ENCODE measurements around the gene SCAF4. TPM values are rescaled to one million over a fixed set of nuclear protein-coding genes. Genes with fewer than 3 reads are reported as not detected.

Gene SCAF4
- total and polyA plus RNA-seq, 2 donors (not counting 3 experiments of a cell fraction or from before 2014, with no cell fraction given) = 12.2 to 41.2 TPM

DNA sequence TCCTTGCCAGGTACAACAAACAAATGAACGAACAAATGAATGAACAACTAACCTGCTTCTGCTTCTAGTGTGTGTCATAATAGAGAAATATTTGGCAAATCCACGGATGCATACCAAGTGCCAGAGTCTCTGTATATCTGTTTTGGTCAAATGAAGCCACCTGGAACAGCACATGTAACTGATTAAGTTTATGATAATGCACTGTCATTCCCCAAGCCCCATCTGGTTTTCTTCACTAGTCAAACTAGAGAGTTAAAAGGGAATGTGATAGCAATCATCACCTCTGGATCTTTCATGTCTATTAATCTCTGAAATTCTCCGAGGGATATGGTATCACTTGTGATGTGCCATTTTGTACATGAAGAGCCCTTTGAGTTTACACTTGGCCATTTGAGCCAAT lies 21.0 kb upstream of the SCAF4 start:
- intact Hi-C loops (cut with micrococcal nuclease) (no loop called here), dilution Hi-C loops (cut with MboI; ENCODE audit: extremely low pct_ligation_motif_present, low sequenced_read_pairs) (no loop called here)
- Histone ChIP-seq H3K4me2 (ENCODE audit: insufficient read depth, low read length) (no peak overlapping the region), H3K36me3 (ENCODE audit: control insufficient read depth in 2 of 2, extremely low read depth in 1 of 2, insufficient read depth in 2 of 2, low read length in 2 of 2) (no peaks in the 10 kb centered on the region), H3K4me3 (replicated peaks in 1 of 3; ENCODE audit: insufficient read depth in 1 of 3, low read depth in 1 of 3, low read length in 3 of 3) (no peak overlapping the region), H3K9me3 (replicated peaks; ENCODE audit: control insufficient read depth, insufficient read depth, low read length) (no peaks in the 10 kb centered on the region), H3K27ac (ENCODE audit: insufficient read depth, low read depth, low read length) (no peak overlapping the region), H3K9ac (replicated peaks; ENCODE audit: extremely low read depth, insufficient read depth, low read length) (no peak overlapping the region), H3K79me2 (ENCODE audit: control insufficient read depth, insufficient read depth, low read length) (no peaks in the 10 kb centered on the region), H3K9me1 (replicated peaks; ENCODE audit: control insufficient read depth, extremely low read depth, insufficient read depth, low read length) (no peaks in the 10 kb centered on the region), H3K27me3 (ENCODE audit: control insufficient read depth in 2 of 2, insufficient read depth in 2 of 2, low read length in 2 of 2) (peaks cover 0 to 3% of the 10 kb centered on the region in 2 experiments), H2AFZ (ENCODE audit: low read depth, low read length) (no peak overlapping the region), H3K4me1 (ENCODE audit: control insufficient read depth, extremely low read depth, insufficient read depth, low read length) (no peaks in the 10 kb centered on the region), H4K20me1 (replicated peaks; ENCODE audit: control insufficient read depth, extremely low read depth, insufficient read depth, low read length) (no peaks in the 10 kb centered on the region)
- ChIA-PET CTCF (interaction anchor here (1.4 kb wide), 1 partner anchor 33 kb away, joined by 3 read pairs; no protein-coding TSS in a partner anchor), POLR2A (no interaction called here)
- FAIRE-seq (no peak), DNase-seq (ENCODE audit: low read depth, low spot score) (no peak)
- TF ChIP-seq EZH2 (IDR thresholded peaks at IDR 0.05; ENCODE audit: borderline replicate concordance, low read depth, low read length, severe bottlenecking) (no peak), FOS (IDR thresholded peaks at IDR 0.05; ENCODE audit: borderline replicate concordance, insufficient read depth, low read length) (no peak), POLR2AphosphoS5 (IDR thresholded peaks at IDR 0.05; ENCODE audit: insufficient read depth, low read depth, low read length) (no peak), JUN (IDR thresholded peaks at IDR 0.05; ENCODE audit: borderline replicate concordance, insufficient read depth, insufficient read length, low read depth) (no peak), MYC (IDR thresholded peaks at IDR 0.05; ENCODE audit: low read depth, low read length) (no peak), POLR2A (IDR thresholded peaks at IDR 0.05; ENCODE audit: low read depth, low read length) (no peak), GATA2 (IDR thresholded peaks at IDR 0.05; ENCODE audit: insufficient read depth, insufficient read length, low read depth, low read length) (no peak)
- TF ChIP-seq, protein P1, sequence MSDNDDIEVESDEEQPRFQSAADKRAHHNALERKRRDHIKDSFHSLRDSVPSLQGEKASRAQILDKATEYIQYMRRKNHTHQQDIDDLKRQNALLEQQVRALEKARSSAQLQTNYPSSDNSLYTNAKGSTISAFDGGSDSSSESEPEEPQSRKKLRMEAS (IDR thresholded peaks at IDR 0.05; ENCODE audit: insufficient read depth, insufficient read length) = no peak
- TF ChIP-seq, protein P2, sequence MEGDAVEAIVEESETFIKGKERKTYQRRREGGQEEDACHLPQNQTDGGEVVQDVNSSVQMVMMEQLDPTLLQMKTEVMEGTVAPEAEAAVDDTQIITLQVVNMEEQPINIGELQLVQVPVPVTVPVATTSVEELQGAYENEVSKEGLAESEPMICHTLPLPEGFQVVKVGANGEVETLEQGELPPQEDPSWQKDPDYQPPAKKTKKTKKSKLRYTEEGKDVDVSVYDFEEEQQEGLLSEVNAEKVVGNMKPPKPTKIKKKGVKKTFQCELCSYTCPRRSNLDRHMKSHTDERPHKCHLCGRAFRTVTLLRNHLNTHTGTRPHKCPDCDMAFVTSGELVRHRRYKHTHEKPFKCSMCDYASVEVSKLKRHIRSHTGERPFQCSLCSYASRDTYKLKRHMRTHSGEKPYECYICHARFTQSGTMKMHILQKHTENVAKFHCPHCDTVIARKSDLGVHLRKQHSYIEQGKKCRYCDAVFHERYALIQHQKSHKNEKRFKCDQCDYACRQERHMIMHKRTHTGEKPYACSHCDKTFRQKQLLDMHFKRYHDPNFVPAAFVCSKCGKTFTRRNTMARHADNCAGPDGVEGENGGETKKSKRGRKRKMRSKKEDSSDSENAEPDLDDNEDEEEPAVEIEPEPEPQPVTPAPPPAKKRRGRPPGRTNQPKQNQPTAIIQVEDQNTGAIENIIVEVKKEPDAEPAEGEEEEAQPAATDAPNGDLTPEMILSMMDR (IDR thresholded peaks at IDR 0.05; ENCODE audit: extremely low read depth in 1 of 2, insufficient read depth in 1 of 2, low read depth in 1 of 2, low read length in 2 of 2) = no peak
- no TSS peak for BruUV-seq (replicated peaks)

Data from endothelial cell of umbilical vein (primary cell).